Keratinocyte (primary cell): ENCODE data around the gene ZNF724.

Experiments
- CTCF ChIP-seq, 3 experiments: IDR thresholded peaks in 1 of 3; conservative IDR thresholded peaks in 1 of 3; optimal IDR thresholded peaks in 1 of 3; 2 replicates in 2 of 3; 3 replicates in 1 of 3; pipeline versions ENCODE3 to v1.5.1; 2011; ENCODE audit warnings: low read length in 3 of 3, mild to moderate bottlenecking in 3 of 3, moderate library complexity in 2 of 3, control low read depth in 1 of 3, inconsistent platforms in 1 of 3; ENCODE audit not compliant: insufficient read depth in 2 of 3; ENCODE audit errors: extremely low read depth in 1 of 3
- EZH2 ChIP-seq: IDR thresholded peaks from one replicate; pipeline ENCODE4 v1.6.1; 2012; ENCODE audit warnings: inconsistent platforms, mild to moderate bottlenecking, low read length, moderate library complexity

DNA sequence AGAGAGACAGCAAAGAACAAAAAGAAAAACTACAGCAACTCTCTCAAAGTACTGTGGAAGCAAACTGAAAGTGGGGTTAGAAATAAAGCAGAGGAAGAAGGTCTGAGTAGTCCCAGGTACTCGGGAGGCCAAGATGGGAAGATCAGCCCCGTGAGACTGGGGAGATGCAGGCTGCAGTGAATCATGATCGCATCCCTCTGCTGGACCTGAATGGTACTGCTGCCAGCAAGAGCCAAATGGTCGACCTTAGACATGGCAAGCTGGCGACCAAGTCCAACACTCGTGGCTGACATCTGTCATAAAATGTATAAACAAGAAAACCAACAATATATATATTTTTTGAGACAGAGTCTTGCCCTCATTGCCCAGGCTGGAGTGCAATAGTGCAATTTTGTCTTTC lies 33.7 kb upstream of the ZNF724 start:
- TF ChIP-seq CTCF (optimal IDR thresholded peaks at IDR 0.05 in 1 of 3, IDR thresholded peaks at IDR 0.05 in 1 of 3, conservative IDR thresholded peaks at IDR 0.05 in 1 of 3; ENCODE audit: extremely low read depth in 1 of 3, insufficient read depth in 2 of 3, low read length in 3 of 3), result peak; percentile 38 to 69 (median 56)
- TF ChIP-seq EZH2, result no peak
